GM21360 (cell line): ENCODE data around the gene TPR.

Experiments used
- ATAC-seq: cut with Tn5 transposase; IDR thresholded peaks from one replicate; pipeline ENCODE4 v1.9.1; 2021; ENCODE audit warnings: mild to moderate bottlenecking, moderate library complexity; ENCODE audit not compliant: unreplicated experiment

The TPR gene

GRCh38 chr1:186330758-186331157 is 44.3 kb downstream of the TPR start:
- ATAC-seq, result no peak

GRCh38 chr1:186327331-186327730 is 47.7 kb downstream of the TPR start:
- ATAC-seq, result no peak

- ATAC-seq, result no peak
These were observed 49.0 kb downstream of the TPR start for GRCh38 chr1:186326009-186326408.

GRCh38 chr1:186325239-186325638 is 49.8 kb downstream of the TPR start:
- ATAC-seq, result no peak

GRCh38 chr1:186323865-186324264 is 51.2 kb downstream of the TPR start:
- no peak for ATAC-seq

- no peak for ATAC-seq
These were observed 59.5 kb downstream of the TPR start for GRCh38 chr1:186315570-186315969.

GRCh38 chr1:186311375-186312051 is 63.5 kb downstream of the TPR start:
- ATAC-seq, result no peak

GRCh38 chr1:186310307-186310706 is 64.7 kb downstream of the TPR start:
- no peak for ATAC-seq

- no peak for ATAC-seq
These were observed 66.6 kb downstream of the TPR start for GRCh38 chr1:186308264-186309060.

- ATAC-seq, result no peak
These were observed 67.6 kb downstream of the TPR start for GRCh38 chr1:186307445-186307844.

GRCh38 chr1:186306533-186306932 is 68.5 kb downstream of the TPR start:
- no peak for ATAC-seq

GRCh38 chr1:186304982-186305949 is 69.8 kb downstream of the TPR start:
- ATAC-seq, result peak; percentile 85

GRCh38 chr1:186303911-186304310 is 71.1 kb downstream of the TPR start:
- no peak for ATAC-seq

- ATAC-seq, result no peak
These were observed 72.6 kb downstream of the TPR start for GRCh38 chr1:186302381-186302920.

GRCh38 chr1:186301448-186301847 is 73.6 kb downstream of the TPR start:
- ATAC-seq, result no peak

- no peak for ATAC-seq
These were observed 75.0 kb downstream of the TPR start for GRCh38 chr1:186300056-186300455.

- no peak for ATAC-seq
These were observed 75.5 kb downstream of the TPR start for GRCh38 chr1:186299570-186299969.

- ATAC-seq, result no peak
These were observed 76.2 kb downstream of the TPR start for GRCh38 chr1:186298851-186299250.

GRCh38 chr1:186297439-186298045 is 77.5 kb downstream of the TPR start:
- no peak for ATAC-seq

GRCh38 chr1:186295980-186296379 is 79.1 kb downstream of the TPR start, which contains the start of gene PRG4:
Gene PRG4 (plus strand): TSS chr1:186296279.
- ATAC-seq, result no peak
